RCC 7860 (cell line): ENCODE data around the gene SASH1.

Experiments used
- DNase-seq: peaks from one replicate; pipeline ENCODE4 v3.0.0-alpha.2; 2015; ENCODE audit warnings: low spot score
- FAIRE-seq: peaks from 2 replicates; lab custom pipeline; 2012; peaks lifted over from hg19 to GRCh38; lab: Jason Lieb, UNC

Gene SASH1

DNA sequence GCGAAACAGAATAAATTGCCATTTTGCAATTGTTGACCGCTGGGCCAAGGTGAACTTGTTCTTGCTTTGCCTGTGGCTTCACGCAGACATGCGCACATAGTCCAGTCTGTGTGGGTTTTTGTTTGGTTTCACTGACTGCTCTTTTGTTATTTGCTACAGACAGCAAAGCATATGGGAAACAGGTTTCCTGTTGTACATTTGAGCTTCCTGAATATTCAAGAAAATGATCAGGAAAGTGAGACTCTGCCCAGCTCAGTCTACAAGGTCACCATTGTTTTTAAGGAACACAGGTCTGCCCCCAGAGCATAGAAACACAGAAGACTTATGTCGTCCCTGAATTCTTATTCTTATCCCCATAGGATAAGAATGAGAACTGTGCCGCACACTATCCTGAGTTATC, 55.6 kb downstream of the SASH1 start:
- FAIRE-seq (no peak), DNase-seq (no peak)

DNA sequence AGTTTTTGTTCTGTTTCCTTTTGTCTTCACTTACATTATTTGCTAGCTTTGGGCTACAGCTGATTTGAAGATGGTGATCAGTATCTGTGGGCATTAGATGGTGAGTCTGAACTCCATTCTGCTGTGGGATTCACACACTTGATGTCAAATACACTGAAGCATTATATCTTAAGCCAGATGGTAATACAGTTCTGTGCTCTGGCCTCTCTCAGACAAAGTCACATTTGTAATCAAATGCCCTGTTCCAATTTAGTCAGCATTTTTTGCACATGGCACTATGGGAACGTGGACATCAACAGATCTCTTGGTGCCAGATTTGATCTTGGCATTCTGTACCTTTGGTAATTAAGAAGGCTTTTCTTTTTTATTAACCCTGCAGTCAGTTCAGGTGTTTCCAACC, 56.0 kb downstream of the SASH1 start:
- DNase-seq (no peak), FAIRE-seq (no peak)

DNA sequence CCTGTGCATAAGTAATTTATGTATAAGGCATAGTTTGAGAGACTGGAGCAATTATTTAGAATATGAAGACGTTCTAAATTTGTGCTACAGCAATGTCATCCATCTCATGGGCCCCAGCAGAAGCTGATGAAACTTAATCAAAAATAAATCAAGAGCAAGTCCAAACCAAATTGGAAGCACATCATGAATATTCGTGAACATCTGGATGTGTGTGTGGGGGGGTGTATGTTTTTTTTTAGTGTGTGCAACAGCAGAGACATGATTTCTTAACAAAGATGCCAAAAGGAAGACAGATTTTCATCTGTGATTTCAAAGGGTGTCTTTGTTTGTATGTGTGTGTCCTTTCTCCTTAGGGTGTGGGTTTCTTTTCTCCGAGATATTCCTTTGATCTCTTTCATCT, 58.9 kb downstream of the SASH1 start:
- DNase-seq: no peak
- FAIRE-seq: no peak

DNA sequence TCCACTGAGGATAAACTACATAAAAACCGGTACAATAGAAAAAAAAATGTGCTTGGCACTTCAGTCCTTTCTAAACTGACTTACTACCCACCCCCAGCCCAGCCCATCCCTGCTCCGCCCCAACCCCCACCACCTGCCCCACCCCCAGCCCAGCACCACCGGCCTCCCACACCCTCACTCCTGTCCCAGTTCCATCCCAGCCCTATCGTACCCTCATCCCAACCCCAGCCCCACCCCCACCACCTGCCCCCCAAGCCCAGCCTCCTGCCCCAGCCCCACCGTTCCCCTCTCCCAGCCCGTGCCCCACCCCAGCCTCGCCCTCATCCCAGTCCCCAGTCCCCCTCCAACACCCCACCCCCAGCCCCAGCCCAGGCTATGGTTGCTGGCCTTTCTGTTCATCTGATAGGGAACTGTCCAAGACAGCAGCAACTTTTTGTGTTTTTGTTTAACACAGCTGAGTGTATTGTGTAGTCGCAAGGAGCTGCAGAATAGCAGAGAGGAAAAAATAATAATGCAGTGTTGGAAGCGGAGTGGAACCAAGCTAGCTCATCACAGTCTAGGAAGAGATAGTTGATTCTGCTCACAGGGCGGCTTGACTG, 61.9 kb downstream of the SASH1 start:
- no peak for FAIRE-seq
- DNase-seq: no peak

DNA sequence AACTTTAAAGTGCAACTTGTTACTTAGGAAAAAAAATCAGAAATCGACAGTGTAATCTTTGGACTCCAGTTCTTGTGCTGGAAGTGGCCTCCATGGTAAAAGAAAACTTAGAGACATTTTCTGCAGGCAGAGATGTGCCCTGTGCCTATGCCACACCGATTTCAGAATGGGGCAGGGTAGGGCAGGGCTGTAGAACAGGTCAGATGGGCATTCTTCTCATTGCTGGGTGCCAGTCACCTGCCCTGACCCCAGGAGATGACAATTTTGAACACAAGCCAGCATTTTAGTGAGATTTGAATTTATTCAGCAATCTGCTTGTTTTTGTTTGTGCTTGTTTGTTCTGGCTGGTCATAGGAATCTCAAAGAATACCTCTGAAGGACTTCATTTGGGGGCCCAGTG, 63.3 kb downstream of the SASH1 start:
- DNase-seq: no peak
- no peak for FAIRE-seq

DNA sequence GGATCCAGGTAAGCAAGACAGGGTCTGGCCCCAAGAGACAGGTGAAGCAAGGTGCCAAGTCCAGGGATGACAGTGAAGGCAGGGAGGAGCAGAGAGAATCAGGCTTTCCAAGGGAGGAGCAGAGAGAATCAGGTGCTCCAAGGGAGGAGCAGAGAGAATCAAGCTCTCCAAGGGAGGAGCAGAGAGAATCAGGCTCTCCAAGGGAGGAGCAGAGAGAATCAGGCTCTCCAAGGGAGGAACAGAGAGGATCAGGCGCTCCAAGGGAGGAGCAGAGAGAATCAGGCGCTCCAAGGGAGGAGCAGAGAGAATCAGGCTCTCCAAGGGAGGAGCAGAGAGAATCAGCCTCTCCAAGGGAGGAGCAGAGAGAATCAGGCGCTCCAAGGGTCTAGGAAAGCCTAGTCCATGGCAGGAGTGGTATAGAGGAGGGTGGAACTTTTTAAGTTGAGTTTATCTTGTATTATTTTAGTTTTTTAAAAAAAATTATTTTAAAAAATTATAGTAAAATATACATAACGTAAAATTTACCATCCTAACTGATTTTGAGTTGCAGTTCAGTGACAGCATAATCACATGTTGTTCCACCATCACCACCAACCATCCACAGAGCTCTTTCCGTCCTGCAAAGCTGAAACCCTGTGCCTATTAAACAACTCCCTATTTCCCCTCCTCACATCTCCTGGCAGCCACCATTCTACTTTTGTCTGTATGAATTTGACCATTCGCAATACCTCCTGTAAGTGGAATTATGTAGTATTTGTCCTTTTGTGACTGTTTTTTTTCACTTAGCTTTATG, 64.1 kb downstream of the SASH1 start:
- DNase-seq (no peak), FAIRE-seq (no peak)

DNA sequence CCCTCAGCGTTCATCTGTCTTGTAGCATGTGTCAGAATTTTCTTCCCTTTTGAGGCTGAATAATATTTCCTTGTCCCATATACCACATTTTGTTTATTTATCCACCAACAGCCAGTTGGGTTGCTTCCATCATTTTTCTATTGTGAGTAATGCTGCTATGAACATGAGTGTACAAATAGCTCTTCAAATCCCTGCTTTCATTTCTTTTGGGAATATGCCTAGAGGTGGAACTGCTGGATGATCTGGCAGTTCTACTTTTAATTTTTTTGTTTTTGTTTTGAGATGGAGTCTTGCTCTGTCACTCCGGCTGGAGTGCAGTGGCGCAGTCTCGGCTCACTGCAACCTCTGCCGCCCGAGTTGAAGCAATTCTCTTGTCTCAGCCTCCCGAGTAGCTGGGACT, 64.7 kb downstream of the SASH1 start:
- DNase-seq (no peak), FAIRE-seq (no peak)

DNA sequence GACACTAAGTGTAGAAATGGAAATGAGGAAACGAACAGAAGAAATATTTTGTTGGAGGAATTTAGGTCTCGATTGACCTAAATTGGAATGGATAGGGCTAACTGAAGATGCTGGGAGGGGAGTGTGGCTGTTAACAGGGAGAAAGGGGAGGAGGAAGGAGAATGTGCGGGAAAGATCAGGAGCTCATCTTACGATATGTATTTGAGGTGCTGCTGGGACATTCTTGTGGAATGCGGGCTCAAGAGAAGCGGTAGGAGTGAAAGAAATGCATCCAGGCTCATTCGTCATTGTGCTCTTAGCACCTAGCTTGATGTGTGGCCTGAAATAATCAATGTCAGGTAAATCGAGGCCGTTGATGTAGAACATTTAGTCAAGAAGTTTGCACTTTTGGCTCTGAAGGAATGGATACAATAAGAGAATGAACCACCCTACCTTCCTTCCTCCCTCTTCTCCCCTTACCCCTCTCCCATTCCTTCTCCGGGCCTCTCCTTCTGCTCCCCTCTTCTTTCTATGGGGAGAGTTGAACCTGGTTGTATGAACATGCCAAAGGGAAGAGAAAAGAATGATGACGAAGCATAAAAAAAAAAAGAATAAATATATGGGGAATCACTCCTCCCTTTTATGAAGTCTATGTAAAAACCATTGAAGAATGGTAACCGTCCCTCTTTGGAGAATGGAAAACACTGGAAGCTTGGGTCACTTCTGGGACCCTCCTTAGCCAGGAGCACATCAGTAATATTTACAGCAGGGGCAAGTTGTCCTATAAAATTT, 70.9 kb downstream of the SASH1 start:
- DNase-seq (no peak), FAIRE-seq (no peak)

DNA sequence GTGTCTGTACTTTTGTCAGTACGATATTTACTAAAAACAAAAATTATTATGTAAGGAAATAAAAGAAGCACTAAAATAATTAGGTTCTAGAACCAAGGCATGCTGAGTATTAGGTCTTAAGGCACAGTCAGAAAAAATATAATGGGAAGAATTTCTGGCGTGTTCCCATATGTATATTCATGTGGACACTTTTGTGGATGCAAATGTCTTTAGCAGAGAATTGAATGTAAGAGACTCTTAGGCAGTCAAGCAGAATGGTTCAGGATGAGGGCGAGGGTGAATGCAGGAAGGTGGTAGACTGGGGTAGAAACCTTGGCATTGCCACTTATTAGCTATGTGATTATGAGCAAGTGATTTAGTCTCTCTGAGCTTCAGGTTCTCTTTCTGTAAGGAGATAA, 71.5 kb downstream of the SASH1 start:
- FAIRE-seq (no peak), DNase-seq (no peak)

DNA sequence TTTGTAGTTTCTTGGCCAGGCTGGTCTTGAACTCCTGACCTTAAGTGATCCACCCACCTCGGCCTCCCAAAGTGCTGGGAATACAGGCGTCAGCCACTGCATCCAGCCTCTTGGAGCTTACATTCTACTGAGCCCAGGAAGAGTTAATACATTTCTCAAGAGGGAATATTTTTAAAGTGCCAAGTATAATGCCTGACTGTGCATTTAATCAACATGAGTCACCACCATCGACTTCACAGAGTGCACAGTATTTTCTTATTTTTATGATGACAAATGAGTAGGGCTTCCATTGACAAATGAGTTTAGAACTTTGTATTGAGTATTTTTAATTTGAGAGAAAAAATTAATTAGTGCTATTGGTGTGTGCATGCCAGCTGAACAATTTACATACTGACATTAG, 72.2 kb downstream of the SASH1 start:
- FAIRE-seq (peak; percentile 69), DNase-seq (peak; percentile 41)

DNA sequence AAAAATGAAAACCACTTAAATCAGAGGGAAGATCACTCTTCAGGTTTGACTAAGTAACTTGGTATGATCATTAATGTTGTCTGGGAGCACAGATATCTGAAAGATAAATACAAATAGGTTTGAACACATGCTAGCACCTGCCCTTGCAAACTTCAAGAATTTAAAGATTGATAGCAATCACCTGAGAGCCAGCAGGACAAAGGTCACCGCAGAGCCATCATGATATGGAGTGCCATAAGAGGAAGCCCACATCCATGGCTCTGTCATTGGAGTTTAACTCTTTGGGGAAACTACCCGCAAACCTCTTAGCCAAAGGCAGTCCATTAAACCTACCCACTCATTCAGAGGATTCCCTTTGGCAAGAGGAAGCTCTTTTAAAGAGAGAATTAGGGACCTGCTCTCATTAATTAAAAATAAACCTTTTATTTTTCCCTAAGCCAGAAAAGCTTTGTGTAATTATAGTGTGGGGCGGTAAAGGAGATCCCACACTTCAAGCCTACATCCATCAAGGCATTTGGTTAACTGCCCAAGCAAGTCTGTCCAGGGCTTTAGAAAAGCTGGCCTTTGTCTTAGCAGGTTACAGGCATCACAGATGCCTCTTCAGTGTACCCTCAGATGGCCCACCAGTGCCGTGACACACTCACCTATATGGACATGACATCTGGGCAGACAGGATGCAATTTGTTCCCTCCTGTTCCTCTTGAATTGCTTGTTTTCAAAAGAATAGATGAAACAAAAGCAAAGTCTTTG, 73.0 kb downstream of the SASH1 start:
- FAIRE-seq: no peak
- no peak for DNase-seq

DNA sequence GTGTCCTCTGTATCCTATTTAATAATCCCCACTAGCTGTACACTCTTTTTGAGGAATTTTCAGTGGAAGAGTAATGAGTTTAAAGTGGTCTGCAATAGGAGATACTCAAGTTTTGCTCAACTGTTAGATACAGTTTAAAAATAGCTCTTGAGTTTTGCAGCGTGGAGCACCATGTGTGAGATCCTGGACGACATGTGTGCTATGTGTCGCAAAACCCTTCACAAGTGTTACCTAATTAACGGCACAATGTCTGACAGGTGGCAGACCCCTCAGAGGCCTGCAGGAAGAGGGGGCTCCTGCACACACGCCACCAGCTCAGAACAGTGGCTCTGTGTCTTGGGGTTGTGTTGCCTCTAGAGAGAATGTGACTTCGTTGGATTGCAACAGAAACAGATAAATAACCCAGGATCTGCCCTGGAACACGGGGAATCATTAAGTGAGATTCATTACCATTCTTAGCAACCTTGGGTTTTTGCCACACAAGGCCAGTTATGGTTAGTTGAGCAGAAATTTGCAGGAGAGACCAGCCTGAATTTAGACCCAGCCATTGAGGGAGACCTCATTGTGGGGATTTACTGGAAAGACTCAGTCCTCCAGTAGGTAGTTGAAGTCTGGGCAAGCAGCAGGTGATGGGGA, 73.8 kb downstream of the SASH1 start:
- DNase-seq (no peak), FAIRE-seq (no peak)

DNA sequence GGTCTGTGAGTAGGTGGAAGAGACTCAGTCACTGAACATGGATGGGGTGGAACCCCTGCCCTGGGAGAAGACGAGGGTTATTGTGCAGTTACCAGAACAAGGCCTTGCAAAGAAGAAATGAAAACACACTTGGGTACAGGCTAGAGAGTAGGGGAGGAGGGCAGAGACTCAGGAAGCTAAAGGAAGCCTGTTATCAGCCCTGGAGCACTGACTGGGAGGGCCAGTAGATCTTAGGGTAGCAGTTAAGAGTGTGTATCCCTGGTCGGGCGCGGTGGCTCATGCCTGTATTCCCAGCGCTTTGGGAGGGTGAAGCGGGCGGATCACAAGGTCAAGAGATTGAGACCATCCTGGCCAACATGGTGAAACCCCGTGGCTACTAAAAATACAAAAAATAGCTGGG, 74.4 kb downstream of the SASH1 start:
- no peak for FAIRE-seq
- no peak for DNase-seq

DNA sequence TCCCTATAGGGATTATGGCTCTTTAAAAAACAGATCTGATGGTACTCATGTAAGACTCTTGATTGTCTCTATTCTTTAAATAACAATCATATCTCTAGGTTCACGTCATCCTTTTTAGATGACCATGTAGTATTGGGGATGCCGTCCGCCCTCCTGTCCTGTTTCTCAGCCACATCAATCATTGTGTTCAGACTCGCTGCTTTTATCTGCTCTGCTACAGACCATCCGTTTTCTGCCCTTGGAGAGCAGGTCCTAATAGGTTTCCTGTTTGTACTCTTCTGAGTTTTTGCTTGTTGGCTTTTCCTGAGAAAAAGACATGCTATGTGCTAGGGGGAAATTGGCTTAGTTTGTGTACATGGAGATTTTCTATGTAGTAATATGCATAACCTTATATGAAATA, 76.8 kb downstream of the SASH1 start:
- FAIRE-seq: no peak

DNA sequence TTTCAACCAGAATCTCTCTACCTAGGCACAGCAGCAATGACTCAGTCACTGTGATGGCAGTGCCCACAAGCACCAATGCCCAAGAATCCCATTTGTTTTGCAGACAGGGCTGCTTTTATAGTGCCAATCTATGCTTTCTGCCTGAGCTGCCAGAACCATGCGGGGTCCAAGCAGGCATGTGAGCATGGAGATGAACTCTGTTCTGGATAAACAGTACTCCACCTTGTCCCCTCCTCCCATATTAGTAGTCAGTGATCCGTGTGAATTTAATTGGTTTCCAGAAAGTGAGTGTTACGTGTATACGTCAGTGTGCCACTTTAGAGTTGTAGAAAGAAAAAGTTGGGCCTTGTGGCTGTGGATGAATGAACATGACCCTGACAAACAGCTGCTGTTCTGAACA, 79.4 kb downstream of the SASH1 start:
- FAIRE-seq (peak; percentile 80), DNase-seq (peak; percentile 57)

More for the DNA sequence above, 76.8 kb downstream of the SASH1 start:
- DNase-seq: no peak

DNA sequence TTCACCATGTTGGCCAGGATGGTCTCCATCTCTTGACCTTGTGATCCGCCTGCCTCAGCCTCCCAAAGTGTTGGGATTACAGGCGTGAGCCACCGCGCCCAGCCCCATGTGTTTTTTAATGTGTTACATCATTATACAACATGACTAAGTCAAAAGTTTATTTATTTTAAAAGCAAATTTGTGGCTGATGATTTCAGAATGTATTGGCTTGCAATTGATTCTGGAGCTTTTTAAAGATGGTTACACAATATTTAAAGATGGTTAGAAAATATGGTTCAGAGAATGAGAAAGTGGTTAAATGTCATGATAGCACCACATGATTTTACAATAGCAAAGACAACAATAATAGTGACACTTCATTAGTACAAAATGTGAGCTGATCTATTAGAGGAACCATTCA, 80.5 kb downstream of the SASH1 start:
- no peak for FAIRE-seq
- no peak for DNase-seq

DNA sequence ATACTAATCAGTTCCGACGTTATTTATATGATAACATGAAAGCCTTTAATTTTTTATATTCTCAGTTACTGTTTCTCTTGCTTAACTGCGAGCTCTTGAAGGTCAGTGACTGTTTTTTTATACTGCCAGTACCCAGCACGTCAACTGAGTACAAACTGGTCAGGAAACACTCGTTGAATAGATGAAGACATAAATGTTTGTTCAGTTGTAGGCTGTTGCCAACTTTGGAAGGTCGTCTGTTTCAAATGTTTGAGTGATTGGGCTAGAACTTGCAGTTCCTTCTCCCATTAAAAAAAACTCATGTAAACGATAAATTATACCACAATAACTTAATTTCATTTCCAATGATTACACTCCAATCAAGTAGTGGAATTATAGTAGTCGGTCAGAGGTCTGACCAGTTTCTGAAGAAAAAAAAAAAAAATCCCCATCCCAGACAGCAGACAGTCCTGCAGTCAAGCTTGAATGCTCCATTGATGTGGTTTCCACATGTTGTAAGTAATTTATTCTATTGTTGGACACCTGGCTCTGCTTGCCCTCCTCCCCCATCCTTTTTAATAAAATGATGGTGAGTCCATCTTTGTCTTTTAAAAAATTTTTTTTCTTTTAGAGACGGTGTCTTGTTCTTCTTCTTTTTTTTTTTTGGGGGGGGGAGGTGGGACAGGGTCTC, 81.1 kb downstream of the SASH1 start:
- FAIRE-seq (peak; percentile 76), DNase-seq (no peak)

DNA sequence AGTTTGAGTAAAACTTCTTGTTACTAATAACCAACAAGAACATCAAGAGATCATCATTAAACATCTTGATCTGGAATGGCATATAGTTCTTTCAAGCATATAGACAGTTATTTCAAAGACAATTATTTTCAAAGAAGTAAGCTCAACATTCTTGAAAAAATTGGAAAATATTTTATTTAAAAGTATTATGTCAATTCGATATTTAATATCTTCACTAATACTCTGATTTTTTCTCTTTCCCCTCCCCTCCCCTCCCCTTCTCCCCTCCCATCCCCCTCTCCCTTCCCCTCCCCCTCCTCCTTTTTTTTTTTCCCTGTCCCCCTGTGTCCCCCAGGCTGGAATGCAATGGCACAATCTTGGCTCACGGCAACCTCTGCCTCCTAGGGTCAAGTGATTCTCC, 82.8 kb downstream of the SASH1 start:
- DNase-seq (no peak), FAIRE-seq (no peak)

DNA sequence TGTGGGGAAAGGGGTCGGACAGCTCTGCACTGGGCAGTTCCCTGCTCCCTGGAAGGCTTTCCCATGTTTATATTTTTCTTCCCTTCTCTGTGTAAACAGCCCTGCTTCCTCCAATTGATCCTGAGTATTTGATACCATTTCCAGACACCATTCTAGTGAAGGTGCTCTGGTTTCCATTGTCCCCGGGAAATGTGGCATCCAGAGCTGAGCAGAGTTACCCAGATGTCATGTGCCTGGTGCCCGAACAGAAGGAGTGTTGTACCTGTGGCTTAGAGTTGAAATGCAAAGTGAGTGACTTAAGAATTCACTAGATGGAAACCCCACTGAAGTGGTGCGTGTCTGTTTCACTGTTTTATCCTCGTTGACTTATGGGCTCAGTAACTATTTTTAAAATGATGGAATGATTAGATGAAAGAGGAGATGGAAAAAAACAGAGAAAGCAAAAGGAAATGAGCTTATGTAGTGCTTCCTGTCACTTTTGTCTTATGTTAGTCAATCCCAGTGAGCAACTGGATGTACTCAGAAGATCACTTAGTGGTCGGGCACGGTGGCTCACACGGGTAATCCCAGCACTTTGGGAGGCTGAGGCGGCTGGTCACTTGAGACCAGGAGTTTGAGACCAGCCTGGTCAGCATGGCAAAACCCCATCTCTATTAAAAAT, 83.8 kb downstream of the SASH1 start:
- DNase-seq: no peak

DNA sequence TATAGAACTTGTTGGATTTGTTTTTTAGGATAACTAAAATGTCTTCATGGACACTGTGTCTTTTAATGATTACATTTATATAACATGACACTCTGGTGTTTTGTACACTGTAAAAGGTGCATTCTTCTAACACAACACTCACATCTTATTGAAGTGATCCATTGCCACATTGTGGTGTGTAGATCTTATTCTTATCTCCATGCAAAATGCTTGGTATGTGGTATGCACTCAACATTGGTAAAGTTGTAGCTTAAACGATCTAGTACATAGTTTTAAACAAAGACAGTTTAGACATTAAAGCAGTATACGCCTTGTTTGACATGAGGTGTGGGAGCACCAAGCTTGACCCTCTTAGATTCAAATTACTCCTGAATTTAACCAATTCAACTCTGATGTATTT, 84.7 kb downstream of the SASH1 start:
- FAIRE-seq (no peak), DNase-seq (no peak)

More for the DNA sequence above, 83.8 kb downstream of the SASH1 start:
- no peak for FAIRE-seq
